Pons (tissue), 1 donor: ENCODE data around the gene TRAF3IP1.
"Not testable (repeated sequence)": the region's sequence is repeated elsewhere in the genome, so short reads cannot be mapped to it uniquely, and the experiment has no call there.

Experiments
- DNase-seq: peaks from one replicate; pipeline ENCODE4 v3.0.0-alpha.2; 2016; ENCODE audit warnings: low spot score

The TRAF3IP1 gene

DNA sequence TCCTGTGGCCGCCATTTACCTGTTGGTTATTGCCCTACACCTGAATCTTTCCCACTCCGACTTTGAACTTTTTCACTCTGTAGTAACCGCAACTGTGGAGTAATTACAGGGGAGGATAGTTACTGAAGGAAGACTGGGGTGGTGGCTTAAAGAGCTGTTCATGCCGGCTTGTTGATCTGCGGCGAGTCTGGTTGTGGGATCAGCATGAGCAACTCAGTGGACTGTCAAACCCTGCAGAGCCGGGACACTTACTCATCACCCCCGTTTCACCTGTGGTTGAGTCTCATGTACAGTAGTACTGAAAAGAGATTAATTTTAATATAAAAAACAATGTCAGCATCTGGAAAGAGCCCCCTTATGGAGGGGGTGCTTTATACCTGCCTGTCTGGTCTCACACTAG, 108.5 kb downstream of the TRAF3IP1 start:
- no peak for DNase-seq

DNA sequence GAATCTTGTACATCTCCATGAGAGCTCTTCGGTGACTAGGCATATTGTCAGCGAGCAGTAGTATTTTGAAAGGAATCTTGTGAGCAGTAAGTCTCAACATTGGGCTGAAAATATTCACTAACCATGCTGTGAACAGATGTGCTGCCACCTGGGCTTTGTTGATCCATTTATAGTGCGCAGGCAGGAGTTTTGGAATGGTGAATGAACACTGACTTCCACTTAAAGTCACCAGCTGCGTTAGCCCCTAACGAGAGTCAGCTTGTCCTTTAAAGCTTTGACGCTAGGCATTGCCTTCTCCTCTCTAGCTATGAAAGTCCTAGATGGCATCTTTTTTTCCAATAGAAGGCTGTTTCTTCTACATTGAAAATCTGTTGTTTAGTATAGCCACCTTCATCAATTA, 110.5 kb downstream of the TRAF3IP1 start:
- no peak for DNase-seq

DNA sequence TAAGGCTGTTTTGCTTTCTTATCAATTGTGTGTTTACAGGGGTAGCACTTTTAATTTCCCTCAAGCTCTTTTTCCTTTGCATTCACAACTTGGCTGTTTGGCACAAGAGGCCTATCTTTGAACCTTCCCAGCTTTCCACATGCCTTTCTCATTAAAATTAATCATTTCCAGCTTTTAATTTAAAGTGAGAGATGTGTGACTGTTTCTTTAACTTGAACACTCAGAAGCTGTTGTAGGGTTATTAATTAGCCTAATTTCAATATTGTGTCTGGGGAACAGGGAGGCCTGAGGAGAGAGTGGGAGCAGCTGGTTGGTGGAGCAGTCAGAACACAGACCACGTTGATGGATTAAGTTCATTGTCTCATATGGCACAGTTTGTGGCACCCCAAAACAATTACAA, 111.1 kb downstream of the TRAF3IP1 start:
- DNase-seq: no peak

DNA sequence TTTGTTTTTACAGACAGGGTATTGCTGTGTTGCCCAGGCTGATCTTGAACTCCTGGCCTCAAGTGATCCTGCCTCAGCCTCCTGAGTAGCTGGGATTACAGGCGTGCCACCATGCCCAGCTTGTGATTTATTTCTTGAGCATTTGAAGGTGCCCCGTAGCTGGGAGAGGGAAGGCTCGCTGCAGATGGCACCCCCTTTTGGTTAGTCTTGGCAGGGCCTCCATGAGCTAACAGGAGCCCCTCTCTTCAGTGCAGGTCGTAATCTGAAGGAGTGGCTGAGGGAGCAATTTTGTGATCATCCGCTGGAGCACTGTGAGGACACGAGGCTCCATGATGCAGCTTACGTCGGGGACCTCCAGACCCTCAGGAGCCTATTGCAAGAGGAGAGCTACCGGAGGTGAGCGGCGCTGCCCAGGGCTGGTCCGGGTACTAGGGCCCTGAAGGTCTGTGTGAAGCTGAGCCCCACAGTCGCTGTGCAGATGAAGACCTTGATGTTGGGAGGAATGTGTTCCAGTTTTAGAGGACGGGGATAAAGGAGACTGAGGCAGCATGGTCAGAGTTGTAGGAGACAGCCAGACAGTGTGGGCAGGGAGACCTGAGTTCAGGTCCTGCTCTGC, 113.1 kb downstream of the TRAF3IP1 start:
- no peak for DNase-seq

DNA sequence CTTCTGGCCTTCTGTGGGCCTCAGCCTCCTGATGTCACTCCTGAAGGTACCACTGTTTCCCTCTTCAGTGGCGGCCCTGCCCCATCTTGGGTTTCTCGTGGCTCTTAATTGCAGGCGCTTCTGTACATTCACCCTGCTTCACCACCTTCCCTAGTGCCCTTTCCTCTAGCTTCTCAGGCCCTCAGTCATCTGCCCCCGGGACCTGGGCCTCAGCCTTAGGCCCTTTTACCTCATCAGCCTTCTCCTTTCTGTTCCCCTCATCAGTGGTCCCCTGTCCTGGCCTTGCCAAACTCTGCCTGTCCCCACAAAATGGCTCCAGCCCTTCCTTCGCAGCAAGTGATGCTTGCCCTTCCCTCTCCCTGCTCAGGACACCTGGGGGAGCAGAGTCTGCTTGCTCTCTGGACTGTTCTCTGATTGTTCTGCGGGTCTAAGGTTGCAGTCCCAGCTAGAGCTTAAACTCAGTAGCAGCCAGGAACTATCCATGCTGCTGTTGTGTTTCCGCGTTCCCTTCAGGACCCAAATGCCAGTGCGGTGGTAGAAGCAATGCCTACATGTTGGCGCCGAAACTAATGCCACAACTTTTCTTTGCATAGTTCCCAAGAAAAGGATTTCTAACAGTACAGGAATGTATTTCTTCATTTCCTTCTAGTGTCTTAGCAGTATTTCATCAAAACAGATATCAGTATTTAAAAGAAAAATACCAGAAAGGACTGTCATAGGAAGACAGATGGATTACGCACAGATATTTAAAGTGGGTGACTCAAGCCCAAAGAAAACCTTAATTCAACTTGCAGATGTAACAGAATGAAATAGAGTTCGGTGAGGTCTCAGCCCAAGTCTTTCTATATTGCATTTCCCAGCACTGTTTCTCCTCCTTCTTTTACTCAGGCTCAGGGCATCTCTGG, 113.9 kb downstream of the TRAF3IP1 start:
- DNase-seq: no peak

DNA sequence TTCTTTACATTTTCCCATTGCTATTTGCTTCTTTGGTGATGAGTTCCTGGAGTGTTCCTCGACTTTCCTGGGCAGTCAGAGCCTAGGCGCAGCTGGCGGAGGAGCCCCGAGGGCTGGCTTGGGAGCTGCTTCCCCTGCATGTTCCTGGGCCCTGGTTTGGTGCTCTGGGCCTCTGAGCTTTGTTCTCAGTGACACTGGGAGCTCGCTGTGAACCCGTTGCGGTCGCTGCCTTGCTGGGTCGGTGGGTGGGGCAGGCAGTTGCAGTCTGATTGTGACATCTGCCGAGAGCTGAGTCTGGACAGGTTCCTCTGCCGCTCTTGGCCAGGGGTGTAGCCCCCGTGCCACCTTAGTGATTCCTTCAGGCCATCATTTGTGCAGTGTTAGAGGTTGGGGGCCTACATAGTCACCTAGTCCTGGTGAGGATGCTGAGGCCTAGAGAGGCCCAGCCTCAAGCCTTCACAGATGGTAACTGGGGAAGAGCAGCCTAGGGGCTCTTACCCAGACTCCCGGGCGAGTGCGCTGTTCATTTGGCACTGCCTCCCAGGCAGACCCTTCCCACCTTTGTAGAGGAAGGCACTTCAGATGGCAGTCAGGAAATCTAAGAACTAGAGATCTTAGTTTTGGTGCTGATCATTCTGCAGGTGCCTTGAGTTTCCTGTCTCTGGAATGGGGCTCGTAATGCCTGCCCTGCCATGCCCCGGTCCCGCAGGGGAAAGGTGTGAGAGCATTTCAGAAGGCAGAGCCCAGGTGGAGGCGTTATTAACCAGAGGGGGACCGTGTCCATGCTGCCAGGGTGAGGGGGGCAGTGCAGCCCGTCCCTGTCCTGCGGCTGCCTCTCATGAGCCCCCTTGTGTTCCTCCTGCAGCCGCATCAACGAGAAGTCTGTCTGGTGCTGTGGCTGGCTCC, 114.8 kb downstream of the TRAF3IP1 start:
- DNase-seq: no peak

DNA sequence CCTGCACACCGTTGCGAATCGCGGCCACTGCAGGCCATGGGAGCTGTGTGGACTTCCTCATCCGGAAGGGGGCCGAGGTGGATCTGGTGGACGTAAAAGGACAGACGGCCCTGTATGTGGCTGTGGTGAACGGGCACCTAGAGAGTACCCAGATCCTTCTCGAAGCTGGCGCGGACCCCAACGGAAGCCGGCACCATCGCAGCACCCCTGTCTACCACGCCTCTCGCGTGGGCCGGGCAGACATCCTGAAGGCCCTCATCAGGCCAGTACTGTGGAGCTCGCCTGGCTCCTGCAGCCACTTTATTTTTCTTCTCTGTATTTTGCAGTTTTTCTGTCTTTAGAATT, 115.4 kb downstream of the TRAF3IP1 start:
- no peak for DNase-seq

DNA sequence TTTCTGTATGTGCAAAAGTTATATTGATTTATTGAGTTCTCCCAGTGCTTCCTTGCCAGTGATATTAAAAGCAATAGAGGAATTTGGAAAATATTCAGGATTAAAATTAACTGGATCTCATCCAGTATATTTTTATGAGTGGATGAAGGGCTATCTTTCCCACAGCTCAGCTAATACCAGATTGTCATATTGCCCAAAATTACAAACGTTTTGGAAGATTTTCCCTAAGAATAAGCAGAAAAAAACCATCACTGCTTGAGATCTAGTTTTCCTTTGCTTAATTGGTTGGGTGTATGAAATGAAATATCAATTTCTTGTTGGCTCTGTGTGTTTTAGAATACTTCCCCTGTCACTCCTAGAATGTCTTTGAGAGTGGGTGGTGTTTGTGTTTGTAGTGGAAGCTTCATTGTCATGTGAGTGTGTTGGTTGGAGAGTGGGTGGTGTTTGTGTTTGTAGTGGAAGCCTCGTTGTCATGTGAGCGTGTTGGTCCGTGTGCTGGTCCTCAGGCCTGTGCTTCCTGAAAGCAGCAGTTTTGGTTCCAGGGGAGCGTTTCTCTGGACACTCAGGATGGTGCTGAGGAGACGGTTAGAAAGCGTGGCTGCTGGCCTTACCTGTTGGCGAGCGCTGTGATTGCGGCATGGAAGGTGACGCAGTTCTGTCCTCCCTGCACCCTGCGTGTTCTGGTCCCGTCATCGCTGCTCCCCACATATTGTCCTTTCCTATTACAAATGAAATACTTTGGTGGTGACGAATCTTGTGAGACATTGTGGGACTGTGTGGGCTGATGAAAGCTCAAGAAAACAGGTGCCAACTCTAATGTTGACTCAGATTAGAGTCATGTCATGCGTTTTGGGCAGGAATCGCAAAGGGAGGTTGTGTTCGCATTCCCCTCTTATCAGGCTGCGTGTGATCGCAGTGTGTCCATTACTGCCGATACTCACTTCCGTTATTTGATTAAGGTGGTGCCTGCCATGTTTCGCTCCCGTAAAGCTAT, 118.8 kb downstream of the TRAF3IP1 start:
- DNase-seq: no peak

DNA sequence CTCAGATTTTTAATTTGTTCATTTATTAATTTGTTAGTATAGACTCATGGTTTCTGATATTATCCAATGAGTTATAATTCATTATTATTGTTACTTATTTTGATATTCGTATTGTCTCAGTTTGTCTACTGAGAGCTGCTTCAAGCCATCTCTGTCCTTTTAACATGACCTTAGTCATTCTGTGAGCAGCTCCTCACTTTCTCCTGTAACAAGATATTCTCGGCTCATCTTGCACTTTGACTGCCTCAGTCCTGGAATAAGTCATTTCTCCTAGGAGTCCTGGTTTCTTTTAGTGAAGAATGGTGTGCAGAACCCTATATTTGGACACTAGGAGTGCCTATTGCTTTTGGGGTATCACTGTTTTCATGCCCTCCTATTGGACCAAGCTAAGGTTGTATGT, 119.6 kb downstream of the TRAF3IP1 start:
- DNase-seq: no peak

DNA sequence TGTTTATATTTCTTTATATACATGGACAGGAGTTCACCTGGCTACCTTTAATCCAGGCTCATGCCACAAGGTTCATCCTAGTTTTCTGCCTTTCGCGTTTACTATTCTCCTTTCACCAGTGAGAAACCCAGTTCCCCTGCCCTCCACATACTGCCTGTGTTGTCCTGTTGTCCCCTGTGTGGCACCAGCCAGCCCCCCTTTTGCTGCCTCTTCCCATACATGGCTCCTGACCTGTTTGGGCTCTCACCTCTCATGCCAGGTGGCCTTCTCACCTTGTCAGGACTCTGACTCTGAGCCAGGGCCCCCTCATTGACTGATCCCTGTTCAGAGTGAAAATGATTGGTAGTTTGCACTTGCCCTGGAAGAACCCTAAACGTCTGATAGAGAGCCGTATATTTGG, 120.0 kb downstream of the TRAF3IP1 start:
- no peak for DNase-seq

DNA sequence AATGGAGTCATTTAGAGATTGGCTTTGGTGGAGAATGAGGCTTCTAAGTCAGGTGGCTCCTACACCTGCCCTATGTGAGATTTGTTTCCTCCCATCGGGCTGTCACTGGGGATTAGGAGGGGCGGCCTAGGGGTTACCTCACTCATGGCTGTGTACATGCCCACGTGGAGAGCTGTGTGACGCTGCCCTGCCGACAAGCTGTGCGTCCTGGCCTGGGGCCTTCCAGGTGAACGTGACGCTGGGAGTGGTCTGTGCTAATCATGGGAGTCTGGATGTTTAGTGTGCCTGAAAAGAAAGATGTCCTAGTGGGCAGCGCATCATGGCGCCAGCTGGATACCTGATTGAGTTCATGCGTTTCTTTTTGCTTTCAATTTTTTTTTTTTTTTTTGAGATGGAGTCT, 120.4 kb downstream of the TRAF3IP1 start:
- DNase-seq: no peak

DNA sequence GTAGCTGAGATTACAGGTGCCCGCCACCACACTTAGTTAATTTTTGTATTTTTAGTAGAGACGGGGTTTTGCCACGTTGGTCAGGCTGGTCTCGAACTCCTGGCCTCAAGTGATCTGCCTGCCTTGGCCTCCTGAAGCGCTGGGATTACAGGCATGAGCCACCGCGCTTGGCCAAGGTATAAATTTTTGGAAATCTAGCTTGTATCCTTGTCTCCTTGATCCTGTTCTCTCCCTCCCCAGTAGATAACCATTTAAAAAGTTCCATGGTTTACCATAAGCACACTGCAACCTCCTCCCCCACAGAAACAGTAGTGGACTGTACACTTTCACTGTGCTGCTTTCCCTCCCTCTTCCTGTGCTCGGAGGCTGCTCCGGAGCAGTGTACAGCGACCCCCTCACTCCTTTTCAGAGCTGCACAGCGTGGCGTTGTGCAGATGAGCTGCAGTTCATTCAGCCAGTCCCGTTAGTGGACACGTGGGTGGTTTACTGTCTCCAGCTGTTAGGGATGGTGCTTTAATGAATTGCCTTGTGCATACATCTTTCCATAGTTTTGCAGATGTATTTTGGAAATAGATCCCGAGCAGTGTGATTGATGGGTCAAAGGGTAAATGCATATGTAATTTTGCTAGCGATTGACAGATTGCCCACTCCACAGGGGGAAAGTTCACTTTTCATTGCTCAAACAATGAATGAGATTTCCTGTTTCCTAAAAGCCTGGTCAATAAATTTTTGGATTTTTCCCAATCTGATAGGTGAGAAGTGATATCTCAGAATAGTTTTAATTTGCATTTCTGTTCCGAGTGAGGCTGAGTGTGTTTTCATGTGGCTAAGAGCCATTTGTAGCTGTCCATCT, 121.2 kb downstream of the TRAF3IP1 start:
- DNase-seq: no peak

DNA sequence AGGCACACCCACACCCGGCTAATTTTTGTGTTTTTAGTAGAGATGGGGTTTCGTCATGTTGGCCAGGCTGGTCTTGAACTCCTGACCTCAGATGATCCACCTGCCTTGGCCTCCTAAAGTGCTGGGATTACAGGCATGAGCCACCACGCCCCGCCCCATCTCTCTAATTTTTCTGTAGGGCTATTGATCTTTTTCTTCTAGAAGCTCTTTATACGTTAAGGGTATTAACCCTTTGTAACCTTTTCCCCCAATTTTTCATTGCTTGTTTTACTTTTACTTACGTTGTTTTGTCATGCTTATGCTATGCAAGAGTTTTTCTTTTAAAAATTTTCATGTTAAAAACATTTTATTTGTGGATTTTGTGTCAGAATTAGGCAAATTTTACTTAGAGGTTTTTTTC, 121.9 kb downstream of the TRAF3IP1 start:
- not testable (repeated sequence) for DNase-seq

DNA sequence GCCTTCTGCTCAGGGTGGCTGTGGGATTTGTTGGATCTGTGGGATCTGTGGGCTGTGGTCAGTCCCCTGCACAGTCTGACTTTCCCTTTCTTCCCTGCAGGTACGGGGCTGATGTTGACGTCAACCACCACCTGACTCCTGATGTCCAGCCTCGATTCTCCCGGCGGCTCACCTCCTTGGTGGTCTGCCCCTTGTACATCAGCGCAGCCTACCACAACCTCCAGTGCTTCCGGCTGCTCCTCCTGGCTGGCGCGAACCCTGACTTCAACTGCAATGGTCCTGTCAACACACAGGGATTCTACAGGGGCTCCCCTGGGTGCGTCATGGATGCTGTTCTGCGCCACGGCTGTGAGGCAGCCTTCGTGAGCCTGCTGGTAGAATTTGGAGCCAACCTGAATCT, 123.9 kb downstream of the TRAF3IP1 start:
- DNase-seq: no peak

DNA sequence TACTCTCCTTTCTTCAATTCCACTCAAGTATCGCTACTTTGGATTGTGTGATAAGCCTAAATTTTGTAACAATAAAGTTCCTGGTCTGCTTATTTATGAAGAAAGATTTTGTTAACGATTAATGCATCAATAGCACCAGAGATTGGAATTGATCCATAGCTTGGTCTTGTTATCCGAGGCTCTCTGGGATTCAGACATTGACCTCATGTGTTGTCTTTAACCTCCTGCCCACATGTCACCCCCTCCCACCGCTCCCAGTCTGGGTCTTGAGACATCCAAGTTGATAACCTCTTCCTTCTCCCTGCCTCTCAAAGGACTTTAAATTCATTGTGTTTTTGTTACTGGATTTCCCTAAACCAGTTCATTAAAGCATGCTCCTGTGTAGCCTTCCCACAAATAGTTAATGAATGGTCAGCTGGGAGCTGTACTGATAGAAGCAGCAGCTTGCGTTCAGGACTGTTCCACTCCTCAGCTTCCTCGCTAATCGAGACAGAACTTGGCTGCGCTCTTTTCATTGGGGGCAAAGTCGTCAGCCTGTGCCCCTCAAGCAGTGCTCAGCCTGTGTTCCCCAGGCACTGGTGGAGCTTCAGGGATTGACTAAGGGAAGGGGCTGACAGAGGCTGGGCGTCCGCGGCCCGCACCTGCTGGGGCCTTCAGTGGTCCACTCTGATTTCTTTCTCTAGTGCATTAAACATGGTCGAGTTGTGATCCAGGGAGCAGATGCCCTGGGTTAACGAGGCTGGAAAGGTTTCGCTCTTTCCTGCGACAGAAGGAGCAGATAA, 125.3 kb downstream of the TRAF3IP1 start:
- no peak for DNase-seq

DNA sequence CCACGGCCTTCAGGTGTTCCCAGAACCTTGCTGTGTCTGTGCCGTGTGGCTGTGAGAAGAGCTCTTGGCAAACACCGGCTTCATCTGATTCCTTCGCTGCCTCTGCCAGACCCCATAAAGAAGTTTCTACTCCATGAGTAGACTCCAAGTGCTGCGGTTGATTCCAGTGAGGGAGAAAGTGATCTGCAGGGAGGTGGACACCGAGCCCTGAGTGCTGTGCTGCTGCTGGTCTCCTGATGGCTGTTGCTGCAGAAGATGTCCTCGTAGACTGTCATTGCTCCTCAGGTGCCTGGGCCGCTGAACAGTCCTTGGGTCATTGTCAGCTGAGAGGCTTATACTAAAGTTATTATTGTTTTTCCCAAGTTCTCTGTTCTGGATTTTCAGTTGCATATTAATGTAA, 126.1 kb downstream of the TRAF3IP1 start:
- no peak for DNase-seq

DNA sequence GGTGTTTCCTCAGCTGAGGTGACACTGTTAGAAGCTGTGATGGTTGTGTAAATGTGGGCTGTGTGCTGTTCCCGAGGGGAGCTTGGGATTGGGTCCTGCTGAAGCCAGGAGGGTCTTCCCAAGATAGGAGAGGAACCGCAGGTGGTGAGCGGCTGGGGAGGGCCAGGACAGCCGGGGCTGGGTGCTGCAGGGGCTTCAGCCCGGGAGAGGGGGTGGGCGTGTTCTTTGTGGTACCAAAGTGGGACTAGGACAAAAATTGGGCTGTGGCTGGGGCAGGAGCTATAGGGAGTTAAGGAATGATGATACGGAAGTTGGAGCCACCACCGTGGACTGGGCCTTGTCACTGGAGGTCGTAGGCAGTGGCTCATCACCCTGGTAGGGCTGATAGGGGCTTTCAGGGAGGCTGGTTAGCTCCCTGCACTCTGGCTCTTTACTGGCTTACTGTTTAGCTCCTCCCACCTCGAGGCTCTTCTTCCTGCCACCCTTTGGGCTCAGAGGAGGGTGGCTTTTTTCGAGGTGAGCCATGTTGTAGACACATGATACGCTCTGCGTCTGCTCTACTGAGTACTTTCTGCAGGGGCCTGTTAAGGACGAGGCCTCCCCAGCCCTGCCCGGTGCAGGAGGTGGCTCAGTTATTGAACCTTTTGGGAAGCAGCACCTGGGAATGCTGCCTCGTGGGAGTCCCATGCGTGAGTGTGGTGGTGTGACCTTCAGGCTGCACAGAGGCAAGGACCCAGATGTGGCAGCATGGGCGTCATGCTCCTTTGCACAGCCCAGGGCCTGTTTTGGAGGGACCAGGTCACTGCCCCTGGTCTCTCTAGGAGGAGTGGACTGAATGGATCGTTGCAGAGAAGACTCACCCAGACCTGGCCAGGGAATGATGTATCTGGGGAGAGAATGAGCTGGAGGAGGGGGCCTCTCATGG, 128.0 kb downstream of the TRAF3IP1 start:
- DNase-seq: no peak

DNA sequence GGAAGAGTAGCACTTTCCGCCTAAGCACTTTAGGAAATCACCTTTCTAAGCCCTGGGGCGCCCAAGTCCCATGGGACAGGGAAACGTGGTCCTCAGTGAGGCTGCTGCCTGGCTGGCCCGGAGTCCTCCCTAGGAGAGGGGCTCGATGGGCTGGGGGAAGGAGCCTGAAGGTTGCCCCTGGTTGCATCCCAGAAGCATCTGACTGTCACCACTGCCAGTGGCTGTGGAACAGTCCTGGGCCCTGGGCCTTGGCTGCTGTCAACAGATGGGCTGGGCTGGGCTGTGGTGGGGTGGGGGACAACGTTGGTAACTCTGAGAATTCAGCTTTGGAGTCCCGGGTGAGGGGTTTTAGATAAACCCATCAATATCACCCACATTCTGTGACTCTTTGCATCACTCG, 128.9 kb downstream of the TRAF3IP1 start:
- DNase-seq: no peak
